Left renal pelvis (tissue), 4 donors: ENCODE data around the gene GAREM1. TPM values are rescaled to one million over a fixed set of nuclear protein-coding genes. Genes with fewer than 3 reads are reported as not detected.
"Not testable (repeated sequence)": the region's sequence is repeated elsewhere in the genome, so short reads cannot be mapped to it uniquely, and the experiment has no call there.

Experiments used
- DNase-seq, 4 donors: peaks; one replicate each; pipeline ENCODE4 v3.0.0-alpha.2; 2013; ENCODE audit warnings: low read depth in 4 of 4, low spot score in 3 of 4
- polyA plus RNA-seq, 4 donors: library from polyadenylated mRNA; unstranded; fragments of 120-200 nt; gene quantifications; one replicate each; pipeline ENCODE4 v1.2.1, GENCODE V29; 2013; ENCODE audit not compliant: insufficient read length in 4 of 4

GAREM1 gene
- polyA plus RNA-seq, 4 donors = 10.6 to 36.0 (median 31.2) TPM

DNA sequence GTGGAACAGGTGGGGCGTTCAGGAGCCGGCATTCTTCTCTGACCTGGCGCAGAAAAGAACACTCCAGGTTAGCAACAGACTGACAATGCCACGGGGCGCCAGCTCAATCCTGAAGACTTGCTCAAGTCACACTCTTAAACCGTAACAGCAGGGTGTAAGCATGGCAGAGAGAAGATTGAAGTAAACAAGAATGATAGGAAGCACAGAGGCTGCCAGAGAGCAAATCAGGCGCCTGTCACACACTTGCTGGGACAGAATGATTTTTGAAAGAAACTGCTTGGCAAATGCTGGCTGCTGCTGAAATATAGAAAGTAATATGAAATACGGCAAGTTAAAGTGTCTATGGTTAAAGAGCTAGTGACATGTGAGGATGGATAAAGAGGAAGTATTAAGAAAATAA lies 200.3 kb downstream of the GAREM1 start:
- DNase-seq = no peak

DNA sequence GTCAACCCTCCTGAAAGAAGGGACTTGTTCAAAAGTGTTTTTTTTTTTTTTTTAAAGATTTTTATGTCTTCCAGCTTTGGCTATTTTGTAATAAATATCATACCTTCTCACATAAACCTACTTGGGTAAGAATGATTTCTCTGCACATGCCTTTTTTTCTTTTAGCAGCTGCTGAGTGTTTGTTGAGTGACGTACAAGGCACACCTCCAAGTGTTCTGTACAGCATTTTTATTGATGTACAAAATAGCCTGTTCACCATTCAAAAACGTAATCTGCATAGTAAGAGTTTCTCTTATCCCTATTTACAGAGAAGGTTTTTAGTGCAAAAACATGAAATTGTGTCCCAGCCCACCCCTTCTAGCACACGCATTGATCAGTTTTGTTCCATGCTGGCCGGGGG lies 203.2 kb downstream of the GAREM1 start:
- no peak for DNase-seq

GRCh38 chr18:32264401-32264800 lies 206.3 kb downstream of the GAREM1 start:
- no peak for DNase-seq

DNA sequence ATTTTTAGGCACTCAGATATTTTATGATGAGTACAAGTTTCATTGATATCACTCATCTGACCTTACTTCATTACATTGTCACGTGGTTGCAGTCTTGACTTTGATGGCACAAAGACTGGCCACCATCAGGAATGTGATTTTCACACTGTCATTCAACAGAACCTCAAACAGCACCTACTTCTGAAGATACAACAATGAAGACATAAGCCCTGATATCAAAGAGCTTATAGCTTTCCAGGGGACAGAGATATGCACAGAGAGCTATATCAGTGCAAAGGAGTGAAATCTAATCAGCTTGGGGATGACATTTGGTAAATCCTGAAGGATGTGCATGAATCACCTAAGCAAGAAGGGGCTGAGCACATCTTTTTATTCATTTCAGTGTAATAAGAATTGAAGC lies 208.6 kb downstream of the GAREM1 start:
- DNase-seq = no peak

DNA sequence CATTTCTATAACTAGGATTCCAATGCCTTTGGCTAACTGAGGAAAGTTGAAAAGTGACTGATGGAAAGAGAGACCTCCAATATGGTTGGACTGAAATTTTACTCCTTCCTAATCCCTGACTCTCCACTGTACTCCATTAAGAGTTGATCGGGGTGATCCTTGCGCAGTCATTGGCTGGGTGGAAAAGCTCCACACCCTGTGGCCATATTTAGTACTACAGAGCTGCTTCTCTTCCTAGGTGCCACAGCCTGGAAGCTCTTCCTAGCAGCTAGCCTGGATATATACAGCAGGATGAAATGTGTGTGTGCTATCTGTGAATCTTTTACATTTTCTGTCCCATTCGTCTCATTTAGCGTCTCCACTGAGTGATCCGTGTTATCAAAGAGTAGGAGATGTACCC lies 209.7 kb downstream of the GAREM1 start:
- no peak for DNase-seq

DNA sequence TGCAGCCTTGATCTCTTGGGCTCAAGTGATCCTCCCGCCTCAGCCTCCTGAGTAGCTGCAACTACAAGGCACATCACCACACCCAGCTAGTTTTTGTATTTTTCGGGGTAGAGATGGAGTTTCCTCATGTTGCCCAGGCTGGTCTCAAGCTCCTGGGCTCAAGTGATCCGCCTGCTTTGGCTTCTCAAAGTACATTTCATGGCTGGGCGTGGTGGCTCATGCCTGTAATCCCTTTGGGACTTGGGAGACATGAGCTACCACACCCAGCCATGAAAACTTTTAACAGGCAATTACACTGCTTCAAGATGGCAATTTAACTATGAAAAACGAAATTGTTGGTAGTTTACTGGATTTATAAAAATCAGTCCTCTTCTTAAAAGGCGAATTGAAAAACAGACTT lies 211.1 kb downstream of the GAREM1 start:
- DNase-seq = no peak

- DNase-seq = no peak
Observed at GRCh38 chr18:32258558-32259204, 212.0 kb downstream of the GAREM1 start.

GRCh38 chr18:32258148-32258547 lies 212.5 kb downstream of the GAREM1 start:
- DNase-seq = no peak

DNA sequence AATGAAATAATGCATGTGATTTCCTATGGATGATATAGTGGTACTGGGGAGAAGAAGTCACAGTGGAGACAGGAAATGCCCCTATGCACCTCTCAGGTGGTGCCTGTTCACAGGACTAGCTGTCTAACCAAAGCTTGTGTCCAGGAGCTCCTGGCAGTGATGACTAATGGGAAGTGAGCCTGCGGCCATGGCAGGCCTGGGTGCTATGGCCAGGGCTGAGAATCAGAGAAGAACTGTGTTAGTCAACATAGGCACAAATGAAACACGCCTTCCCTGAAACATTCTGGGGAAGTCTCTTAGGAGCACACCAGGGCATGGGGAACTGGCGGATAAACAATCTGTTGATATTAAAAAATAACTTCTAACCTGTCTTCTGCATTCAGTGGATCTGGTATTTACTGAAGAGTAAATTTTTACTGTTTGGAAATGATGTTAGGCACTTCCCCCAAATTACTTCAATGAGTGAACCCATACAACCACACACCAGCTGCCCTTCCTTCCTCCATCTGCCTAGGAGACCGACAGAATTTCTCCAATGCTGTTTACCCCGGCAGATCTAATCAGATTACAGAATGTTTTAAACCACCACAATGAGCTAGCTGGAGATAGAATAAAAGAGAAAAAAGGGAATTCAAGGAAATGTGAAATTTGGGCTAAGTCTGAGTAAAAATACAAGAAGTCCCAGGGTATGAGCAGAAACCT lies 213.4 kb downstream of the GAREM1 start:
- no peak for DNase-seq

- no peak for DNase-seq
Observed at GRCh38 chr18:32255570-32255969, 215.1 kb downstream of the GAREM1 start.

DNA sequence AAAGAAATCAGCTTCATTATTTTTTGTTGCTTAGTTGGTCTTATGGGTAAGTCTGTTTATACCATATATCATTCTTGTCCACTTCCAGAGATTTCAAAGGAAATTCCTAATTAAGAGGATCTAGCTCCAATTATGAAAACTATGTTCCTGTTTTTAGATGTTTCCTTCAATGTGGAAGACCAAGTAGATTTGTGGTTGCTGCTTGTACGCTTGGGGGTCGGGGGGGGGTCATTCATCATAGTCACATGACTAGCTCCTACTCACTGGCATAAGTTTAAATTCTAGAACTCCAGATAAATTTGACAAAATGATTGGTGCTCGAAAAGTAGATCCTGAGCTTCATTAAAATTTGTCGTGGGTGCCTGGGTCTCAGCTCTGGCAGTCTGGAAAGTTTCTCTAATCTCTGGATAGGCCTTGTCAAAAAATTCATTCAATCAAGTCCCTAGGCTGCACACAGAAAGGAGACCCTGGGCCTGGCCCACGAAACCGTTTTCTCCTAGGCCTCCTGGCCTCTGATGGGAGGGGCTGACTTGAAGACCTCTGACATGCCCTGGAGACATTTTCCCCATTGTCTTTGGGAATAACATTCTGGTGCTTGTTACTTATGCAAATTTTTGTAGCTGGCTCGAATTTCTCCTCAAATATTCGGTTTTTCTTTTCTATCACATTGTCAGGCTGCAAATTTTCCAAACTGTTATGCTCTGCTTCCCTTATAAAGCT lies 218.4 kb downstream of the GAREM1 start:
- no peak for DNase-seq

DNA sequence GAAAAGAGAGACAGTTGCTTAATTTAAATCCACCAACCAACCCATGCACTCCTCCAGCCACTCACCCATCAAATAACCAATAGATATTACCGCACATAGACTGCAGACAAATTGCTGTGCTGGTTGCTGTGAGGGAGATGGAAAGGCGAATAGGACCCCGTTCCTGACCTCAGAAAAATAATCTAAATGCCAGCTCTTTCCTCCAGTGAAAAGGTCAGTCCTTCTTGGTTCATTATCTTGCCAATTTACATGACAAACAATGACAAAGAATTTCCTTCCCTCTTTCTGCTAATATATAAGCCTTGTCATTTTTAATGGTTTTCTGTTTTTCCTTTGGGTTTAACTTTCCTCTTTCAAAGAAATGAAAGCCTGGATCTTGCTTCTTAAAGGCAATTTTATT lies 219.2 kb downstream of the GAREM1 start:
- no peak for DNase-seq

GRCh38 chr18:32249147-32249929 lies 221.3 kb downstream of the GAREM1 start:
- DNase-seq = no peak

- DNase-seq = no peak
Observed at GRCh38 chr18:32244881-32245280, 225.8 kb downstream of the GAREM1 start.

GRCh38 chr18:32243358-32243757 lies 227.3 kb downstream of the GAREM1 start:
- DNase-seq = no peak

DNA sequence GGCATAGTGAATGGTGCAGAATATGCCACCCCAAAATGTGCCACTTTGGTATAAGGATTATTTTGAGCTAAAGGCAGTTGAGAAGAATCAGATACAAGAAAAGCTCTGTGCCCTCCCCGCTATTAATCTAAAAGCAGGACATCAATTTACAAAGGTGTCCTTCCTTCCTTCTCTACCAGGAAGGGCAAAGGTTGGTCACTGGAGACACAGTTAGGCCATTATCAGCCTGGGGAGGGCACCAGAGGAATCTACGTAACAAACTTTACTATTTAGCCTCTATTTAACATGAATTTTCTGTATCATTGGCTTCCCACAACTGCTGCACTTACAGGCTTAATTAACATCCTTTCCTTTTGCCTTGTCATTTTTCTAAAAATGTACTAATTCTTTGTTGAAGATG lies 228.3 kb downstream of the GAREM1 start:
- DNase-seq = no peak

- no peak for DNase-seq
Observed at GRCh38 chr18:32238635-32239268, 231.9 kb downstream of the GAREM1 start.

DNA sequence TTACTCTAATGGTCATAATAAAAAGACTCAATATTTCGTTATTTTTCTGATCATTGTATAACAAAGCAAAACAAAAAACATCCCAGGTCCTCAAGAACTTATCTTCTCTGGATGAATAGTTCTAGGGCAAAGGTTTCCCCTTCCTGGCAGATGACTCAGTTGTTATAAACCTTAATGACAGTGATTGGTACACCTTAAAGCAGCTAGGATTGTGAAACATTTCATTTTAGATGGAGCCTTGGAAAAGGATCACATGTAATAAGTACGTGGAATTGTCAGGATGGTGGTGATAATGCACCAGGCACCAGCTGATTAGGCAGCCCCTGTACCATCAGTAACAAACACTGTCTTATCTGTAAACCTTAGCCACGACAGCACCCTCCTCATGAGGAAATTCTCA lies 233.6 kb downstream of the GAREM1 start:
- no peak for DNase-seq

GRCh38 chr18:32233348-32233747 lies 237.3 kb downstream of the GAREM1 start:
- DNase-seq = not testable (repeated sequence)

DNA sequence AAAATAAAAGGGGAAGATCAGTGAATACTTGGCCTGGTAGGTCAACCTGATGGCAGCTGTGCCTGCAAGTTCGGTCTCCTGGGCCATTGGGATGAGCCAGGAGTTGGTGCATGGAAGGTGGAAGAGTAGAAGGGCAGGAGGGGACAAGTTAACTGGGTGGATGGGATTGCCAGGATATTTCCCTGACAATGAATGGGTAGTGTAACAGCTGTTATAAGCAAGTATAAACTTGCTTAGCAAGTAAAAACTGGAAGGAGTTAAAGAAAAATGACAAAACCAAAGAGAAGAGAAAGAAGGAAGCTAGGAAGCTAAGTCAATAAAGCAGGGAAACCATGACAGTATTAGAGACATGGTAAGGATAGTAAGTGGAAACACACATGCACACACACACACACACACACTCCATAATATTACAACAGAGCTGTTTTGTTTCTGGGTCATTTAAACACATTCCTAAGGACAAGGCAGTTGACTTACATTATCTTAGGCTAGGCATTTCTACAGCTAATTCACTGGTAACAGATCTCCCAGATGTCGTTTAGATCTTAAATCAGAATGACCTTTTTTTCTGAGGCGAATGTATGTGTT lies 251.2 kb downstream of the GAREM1 start:
- no peak for DNase-seq
